HG03025 (cell line): Measurements from ENCODE around the gene FNTB.

Source experiments
- ATAC-seq: cut with Tn5 transposase; IDR thresholded peaks from one replicate; pipeline ENCODE4 v1.9.1; 2021; ENCODE audit warnings: mild to moderate bottlenecking, moderate library complexity; ENCODE audit not compliant: unreplicated experiment, low FRiP score

Gene FNTB, protein sequence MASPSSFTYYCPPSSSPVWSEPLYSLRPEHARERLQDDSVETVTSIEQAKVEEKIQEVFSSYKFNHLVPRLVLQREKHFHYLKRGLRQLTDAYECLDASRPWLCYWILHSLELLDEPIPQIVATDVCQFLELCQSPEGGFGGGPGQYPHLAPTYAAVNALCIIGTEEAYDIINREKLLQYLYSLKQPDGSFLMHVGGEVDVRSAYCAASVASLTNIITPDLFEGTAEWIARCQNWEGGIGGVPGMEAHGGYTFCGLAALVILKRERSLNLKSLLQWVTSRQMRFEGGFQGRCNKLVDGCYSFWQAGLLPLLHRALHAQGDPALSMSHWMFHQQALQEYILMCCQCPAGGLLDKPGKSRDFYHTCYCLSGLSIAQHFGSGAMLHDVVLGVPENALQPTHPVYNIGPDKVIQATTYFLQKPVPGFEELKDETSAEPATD

DNA sequence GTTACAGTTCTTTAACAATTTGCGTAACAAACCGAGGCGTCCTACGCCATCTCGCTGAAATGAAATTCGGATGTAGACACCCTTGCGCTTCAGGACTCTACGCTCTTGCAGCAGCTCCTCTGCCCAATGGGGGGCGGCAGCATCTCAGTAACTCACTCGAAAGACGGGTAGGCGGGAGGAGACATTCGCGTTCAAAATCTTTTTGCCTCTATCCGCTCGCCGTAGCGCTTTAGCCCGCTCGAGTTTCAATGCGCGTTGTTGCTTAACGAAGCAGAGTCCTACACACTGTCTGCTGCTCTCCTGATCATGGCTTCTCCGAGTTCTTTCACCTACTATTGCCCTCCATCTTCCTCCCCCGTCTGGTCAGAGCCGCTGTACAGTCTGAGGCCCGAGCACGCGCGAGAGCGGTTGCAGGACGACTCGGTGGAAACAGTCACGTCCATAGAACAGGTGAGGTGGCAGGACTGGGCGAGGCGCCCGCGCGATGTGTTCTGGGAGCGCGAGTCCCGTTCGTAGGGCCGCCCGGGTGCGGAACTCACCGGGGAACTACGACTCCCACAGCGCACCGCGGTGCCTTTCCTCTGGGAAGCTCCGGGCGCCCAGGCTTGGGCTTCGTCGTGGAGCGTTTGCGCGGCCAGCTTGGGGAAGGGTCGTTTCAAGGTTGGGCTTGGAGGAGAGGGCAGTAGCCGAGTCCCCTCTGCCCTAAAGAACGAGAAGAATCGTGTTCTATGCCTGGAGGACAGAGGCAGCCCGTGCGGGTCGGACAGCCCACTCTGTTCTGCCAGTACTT is at the start of gene FNTB:
Gene FNTB (plus strand): TSS at position 248 of the 790 bp plus-strand sequence. CDS start 59 bp downstream, at position 307.
- ATAC-seq: peak; percentile 93

DNA sequence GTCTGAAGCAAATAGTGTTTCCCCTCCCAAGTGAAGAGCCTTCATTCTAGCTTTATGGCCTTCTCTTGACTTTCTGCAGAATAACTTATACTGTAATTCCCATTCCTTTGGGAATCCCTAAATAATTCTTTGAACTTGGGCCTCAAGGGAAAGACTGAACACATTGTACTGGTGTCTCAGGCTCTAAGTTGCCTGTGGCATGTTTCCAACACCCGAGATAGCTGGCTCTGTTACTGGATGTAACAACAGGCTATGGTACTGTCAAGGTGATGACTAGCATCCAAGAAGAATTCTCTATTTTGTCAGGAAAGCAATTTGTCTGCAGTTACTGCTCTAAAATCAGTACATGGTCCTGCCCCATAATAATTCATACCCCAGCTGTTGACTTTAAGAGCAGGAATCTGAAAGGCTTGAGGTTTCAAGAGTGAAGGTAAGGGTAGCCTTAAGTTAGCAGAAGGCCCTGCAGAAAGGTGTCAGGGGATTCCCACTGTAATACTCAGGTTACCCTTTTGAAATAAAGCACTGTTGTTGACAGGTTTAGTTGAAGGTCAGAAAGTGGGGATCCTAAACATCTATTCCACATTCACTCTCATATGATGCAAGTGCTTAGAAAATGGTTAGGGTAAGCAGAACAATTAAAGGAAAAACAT is 49.4 kb upstream of the FNTB start:
- no peak for ATAC-seq

DNA sequence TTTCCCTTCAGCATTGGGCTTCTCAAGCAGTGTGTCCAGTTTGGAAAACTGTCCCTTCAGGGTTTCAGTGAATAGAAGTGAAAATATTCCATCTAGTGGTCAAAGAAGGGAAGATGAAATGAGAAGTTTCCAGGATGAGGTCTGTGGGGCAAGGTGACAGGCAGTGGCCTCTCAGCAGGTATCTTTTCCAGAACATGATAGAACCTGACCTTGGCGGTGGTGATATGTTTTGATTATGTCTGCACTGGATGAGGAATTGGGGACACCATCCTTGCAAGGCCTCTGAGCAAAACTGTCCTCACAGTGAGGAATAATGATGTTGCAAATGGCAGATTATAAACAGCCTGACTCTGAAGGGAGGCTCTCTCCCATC is 48.9 kb upstream of the FNTB start:
- ATAC-seq: no peak

DNA sequence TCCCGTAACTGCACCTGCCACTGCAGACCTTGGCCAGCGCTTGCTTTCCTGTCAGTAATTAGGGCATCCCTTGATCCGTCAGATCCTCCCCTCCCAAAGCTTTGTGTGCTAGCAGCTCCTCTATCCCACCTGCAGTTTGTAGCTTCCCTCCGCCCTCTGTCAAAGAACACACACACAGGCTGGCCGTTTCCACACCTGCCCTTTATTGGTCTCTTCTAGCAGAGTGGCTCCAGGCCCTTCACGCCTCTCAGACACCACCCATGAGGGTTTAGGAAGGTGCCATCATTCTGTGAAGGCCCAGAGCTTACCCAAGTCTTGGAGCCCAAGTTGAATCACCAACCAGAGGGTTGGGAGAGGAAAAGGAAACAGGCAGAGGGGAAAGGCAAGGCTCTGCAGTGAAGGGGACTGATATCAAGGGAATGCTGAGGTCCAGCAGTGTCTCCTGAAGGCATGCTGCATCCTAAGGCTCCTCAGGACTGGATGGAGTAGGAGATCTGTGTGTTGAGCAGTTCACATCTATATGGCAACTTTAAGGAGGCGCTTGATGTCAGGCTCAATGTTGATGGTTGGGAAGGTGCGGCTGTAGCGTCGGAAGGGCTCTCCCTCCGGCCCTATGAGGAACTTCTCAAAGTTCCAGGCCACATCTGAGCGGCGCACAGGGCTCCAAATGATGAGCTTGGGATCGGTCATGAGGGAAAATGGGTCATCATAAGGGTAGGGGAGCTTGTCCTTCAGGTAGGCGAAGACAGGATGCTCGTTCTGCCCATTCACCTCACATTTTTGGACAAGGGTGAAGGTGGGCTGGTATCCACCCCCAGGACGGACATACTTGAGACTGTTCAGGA is 47.5 kb upstream of the FNTB start:
- ATAC-seq: no peak

DNA sequence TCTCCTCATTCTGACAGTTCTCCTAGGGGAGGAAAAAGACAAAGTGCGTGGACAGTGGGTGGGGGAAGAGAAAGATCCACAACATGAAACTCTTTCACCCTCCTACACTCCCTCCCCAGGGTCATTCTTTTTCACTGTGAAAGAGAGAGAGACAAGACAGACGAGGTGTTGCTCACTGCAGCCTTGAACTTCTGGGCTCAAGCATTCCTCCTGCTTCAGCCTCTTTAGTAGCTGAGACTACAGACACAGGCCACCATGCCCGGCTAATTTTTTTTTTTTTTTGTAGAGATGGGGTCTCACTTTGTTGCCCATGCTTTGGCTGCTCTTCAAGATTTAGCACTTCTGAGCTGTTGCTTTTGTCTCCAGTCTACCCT is 46.9 kb upstream of the FNTB start:
- no peak for ATAC-seq

DNA sequence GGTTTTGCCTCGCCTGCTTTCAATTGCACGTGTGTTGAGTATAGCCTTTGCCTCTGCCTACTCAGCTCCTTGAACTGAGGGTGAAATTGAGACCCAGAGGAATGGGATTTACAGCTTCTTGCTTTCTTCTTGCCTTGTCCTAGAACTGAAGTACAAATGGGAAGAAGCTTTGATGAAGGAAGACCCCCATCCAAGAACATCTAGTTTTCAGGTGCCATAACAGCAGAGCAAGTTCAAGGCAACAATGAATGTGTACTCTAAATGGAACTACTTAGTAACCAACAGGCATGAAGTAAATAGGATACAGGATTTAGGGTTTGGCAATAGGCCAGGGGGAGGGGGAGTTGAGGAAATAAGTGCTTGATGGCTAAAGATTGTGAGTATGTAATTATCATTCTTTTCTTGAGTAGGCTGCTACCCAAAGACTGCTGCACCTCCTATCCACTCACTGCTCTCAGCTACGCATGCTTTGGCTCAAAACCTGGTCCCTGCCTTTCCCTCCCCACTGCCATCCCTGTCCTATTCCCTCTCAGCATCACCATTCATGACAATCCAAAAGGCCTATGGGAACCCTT is 46.3 kb upstream of the FNTB start:
- ATAC-seq: no peak

DNA sequence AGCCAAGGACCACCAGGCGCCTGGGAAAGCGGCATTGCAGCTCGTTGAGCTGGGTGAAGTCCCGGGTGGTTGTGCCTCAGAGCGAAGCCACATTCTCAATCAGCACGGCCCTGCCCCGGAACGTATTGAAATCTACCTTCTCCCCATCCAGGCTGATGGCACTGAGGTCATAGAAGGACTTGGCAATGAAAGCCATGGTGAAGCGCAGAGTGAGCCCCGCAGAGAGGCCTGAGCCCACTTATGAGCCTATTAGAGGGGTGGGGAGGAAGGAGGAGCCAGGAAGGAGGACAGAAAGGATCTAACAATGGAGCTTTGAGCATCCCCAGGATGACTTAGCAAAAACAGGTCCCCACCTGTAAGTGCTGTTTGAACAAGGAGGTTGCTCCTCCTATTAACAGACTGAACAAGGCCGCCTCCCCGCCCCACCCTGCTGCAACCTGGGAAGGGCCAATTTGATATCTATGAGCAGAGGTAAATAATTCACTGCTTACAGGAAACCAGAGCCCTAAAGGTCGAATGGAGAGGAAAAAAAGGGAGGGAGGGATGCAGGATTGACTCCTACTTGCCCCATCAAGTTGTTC is 44.1 kb upstream of the FNTB start, which contains the start of gene GPX2:
Gene GPX2 (minus strand): TSS at position 215 of the 581 bp plus-strand sequence. CDS start 19 bp downstream, at position 196.
- no peak for ATAC-seq

DNA sequence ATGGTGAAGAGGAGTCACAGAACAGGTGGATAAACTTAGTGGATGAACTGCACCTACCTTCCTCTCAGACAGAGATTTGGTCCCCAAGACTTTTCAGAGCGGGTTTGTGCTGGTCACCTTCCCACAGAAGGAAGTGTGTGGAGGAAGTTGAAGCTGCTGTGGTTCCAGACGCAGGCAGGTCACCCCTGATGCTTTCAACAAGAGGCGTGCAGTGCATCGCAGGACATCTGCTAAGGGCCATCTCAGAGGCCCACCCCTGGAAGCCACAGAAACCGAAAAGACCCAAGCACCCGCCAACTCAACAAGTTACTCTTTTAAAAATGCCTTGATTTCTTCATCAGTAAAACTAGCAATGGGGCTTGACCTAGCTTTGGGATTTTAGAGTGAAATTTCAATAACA is 43.1 kb upstream of the FNTB start:
- ATAC-seq: no peak

DNA sequence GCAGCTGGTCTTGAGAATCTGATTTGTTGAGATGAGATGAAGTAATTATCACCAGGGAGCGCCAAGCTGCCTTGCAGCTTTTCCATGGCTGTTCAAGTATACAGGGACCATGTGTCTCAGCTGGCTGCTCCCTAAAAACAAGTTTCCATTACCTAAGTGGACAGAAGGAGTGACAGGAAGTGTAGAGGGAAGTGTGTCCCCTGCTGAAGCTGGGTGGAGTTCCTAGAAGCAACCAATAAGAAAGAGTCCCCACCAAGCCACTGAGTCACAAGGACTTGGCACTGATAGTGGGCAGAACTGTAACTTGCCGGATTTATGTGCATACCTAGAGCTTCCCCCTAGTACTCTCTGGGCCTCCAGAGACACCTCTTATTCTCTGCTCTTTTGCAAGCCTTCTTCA is 42.7 kb upstream of the FNTB start:
- no peak for ATAC-seq

DNA sequence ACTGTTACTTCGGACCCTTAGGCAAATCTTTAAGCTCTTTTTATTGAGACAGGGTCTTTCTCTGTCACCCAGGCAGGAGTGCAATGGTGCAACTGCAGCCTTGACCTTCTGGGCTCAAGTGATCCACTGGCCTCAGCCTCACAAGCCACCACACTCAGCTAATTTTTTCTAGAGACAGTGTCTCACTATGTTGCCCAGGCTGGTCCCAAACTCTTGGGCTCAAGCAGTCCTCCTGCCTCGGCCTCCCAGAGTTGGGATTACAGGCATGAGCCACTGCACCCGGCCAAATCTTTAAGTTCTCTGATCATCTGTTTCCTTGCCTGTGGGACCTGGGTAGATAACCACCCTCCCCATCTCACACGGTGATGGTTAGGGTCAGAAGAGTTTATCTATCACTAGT is 41.8 kb upstream of the FNTB start:
- ATAC-seq: no peak

DNA sequence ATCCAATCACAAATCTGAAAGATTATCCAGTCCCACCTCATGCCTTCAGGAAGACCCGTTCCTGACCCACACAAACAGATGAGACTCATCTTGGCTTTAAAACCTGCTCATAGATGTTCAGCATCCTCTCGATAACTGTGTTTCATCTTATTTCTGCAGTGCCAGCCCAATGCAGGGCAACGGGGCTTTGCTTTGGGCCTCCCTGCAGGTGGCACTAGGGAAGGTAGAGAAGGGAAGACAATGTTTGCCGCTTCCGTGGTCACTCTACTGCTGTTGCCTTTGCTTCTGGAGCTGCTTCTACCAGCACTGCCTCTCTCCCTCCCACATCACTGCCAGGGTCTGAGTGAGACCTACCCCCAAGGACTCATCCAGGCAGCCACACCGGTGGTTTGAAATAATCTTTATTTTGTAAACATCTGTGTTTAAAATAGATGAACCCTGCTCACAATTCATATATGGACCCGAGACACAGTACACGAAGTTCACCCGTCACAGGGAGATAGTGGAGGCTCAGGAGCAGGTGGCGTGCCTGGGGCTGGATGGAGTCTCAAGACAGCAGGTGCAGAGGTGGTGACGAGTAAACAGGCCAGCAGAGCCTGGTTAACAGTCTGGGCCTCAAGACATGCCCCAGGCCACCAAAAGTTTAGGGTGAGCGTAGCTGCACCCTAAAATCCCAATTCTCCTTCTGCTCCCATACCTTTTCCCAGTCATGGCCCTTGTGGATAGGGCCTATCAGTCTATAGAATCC is 41.1 kb upstream of the FNTB start:
- ATAC-seq: no peak

DNA sequence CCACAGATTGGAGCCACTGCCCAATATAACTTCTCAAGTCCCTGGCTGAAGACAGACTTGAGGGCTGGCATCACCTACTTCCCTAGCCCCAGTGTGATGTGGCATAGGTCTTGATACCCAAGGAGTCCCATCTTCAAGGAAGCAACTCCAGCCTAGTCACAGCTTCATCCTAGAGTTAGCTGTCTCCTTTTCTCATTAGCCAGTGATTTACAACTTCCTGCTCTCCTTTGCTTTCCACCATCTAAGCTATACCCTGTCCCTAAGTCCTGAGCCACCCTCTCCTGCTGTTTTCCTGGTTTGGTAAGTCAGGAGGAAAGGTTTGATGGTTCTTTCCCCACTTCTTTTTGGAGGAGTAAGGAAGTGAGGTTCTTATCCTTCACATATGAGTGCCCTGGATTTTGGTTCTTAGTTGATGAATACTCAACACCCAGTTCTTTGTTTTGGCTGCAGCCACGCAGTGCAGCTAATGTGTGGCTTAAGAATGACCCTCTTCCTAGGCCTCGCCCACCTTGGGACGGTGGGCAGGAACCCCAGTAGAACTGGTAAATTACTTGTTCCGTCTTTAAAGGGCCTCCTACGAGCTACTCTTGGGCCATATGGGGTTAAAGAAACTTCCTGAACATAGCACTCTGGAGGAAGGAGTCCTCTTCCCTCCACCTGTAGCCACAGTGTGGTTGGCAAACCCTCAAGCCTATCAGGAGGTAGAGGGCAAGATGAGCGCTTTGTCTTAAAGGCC is 40.2 kb upstream of the FNTB start:
- no peak for ATAC-seq

DNA sequence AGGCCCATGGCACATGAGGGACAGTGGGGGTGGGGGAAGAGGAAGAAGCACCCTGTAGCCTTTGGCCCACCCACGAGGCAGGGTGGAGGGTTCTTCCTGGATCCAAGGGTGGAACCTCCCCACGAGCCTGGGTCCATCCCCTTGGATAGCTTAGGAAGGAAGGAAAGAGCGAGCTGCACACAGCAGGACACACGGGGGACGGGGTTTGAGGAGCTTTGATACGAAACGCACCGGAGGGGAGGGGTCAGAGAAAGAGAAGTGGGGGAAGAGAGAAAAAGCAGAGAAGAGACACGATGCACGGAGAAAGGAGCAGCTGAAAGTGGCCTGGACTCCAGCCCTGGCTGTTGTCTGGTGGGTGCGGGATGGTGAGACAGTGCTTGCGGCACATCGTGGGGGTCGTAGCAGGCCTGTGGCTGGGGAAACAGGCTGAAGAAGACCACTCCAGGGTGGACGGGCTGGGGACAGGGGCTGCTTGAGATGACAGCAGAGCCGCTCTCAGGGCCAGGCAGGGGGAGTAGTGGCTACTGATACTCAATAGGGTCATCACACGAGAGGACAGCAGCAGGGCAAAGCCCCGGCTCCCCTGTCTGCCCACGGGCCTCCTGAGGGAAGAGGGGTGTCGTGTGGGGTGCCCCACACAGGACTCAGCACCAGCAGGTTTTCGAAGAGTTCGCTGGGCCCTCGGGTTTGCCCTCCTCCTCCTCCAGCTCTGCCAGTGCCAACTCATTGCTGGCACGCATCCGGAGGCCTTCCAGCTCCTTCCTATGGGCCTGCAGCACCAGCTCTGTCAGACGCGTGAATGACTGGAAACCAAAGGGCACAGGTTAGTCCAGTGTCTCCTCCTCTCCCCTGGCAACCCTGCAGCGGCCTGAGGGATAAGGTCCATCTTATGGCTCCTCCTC is 38.7 kb upstream of the FNTB start:
- ATAC-seq: no peak

DNA sequence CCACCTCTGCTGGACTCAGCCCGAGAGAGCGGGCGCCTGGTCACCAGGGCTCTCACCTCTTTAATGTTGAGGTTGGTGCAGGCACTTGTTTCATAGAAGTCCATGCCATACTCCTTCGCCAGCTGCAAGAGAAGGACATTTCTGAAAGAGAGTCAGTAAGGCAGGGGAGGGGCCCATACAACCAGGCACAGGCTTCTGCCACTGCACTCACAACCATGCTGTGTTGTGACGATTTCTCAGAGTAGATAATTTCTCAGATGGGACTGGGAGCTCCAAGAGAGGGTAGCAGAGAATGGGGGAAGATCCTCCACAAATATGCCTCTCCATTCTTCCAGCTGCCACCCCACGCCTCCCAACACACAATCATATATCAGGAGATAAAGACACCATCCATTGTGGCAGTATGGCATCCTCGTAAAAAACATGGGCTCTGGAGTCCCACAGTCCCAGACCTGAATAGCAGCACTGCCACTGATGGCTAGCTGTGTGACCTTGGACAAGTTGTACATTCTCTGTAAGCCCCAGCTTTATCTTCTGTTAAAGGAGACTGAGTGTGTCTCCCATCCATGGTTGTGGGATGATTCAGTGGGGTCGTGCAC is 38.0 kb upstream of the FNTB start:
- ATAC-seq: no peak

DNA sequence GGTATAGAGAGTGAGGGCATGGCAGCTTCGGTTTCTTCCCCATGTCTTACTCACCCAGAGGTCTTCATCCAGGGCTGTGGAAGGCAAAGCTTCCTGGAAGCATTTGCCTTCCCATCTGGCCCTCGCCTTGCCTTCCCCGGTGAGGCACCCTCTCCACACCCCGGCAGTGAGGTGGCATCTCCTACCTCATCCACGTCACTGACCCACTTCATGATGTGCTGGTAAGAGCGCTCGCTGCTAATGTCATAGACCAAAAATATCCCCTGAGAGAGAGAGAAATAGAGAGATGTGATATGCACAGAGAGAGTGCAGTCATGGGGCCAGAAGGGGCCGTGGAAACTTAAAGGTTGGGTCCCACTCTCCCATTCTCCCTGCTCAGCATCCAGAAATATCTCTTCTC is 35.8 kb upstream of the FNTB start:
- ATAC-seq: no peak

DNA sequence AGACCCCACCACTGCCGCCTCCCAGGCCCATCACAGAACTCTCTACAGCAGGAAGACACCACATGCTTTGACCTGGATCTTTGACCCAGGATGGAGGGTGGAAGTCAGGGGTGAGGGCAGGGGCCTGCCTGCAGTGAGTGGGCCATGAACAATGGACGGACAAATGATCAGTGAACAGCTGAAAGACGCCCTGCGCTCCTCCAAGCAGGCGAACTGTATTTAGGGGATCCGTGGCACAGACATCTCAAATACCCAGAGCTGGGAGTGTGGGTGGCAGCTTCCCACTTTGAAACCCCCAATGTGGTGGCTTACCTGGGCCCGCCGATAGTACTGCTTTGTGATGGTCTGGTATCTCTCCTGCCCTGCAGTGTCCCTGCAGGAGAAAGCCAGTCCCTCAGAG is 35.4 kb upstream of the FNTB start:
- no peak for ATAC-seq

DNA sequence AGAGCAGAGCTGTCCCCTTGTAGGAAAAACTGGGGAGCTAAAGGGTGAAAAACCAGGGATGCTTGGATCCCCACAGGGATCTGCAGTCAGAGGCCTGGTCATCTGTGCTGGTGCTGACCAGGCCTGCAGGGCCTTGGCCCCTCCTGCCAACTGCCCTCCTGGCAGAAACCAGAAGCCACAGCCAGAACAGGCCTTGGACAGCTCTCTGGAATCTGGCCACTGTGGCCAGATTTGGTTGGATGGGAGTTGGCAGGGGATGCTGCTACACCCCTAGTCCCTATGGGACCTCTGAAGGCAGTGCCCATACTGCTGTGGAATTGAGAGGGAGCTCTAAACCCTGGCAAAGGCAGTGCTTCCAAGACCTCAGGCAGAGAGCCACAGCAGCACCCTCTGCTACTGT is 35.0 kb upstream of the FNTB start:
- ATAC-seq: no peak
